Gastroesophageal sphincter (tissue), 3 donors: ENCODE data around the gene ZNF227.

ENCODE experiments used
- POLR2AphosphoS5 ChIP-seq: sonication (generic); formaldehyde crosslinking; IDR thresholded peaks from one replicate; pipeline ENCODE4 v1.6.1; 2017; ENCODE audit warnings: antibody characterized with exemption
- TF ChIP-seq, protein P1 (sequence below), 4 experiments: fragments of 200-600 bp in 2 of 4; fragments of 450-650 bp in 2 of 4; sonication (generic) in 1 of 4; IDR thresholded peaks; one replicate each; pipeline ENCODE4 v1.5.1; 2017 to 2019; ENCODE audit warnings: antibody characterized with exemption in 4 of 4, mild to moderate bottlenecking in 2 of 4, moderate library complexity in 2 of 4

DNA sequence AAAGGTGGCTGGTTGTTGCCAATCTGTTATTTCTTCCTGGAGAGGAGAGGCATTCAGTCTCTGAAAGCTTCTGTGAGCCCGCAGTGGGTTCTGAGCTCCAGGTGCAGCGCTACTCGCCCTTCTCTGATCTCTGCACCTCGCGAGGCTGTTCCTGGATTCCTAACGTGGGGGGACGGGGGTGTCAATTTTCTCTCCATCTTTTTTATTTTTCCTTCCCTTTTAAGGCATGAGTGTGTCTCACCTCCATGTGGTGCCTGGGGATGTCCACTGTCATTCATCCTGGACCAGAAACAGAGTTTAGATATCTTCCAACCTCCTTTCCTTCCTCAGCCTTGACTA is 48.0 kb downstream of the ZNF227 start:
- TF ChIP-seq, protein P1, sequence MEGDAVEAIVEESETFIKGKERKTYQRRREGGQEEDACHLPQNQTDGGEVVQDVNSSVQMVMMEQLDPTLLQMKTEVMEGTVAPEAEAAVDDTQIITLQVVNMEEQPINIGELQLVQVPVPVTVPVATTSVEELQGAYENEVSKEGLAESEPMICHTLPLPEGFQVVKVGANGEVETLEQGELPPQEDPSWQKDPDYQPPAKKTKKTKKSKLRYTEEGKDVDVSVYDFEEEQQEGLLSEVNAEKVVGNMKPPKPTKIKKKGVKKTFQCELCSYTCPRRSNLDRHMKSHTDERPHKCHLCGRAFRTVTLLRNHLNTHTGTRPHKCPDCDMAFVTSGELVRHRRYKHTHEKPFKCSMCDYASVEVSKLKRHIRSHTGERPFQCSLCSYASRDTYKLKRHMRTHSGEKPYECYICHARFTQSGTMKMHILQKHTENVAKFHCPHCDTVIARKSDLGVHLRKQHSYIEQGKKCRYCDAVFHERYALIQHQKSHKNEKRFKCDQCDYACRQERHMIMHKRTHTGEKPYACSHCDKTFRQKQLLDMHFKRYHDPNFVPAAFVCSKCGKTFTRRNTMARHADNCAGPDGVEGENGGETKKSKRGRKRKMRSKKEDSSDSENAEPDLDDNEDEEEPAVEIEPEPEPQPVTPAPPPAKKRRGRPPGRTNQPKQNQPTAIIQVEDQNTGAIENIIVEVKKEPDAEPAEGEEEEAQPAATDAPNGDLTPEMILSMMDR (IDR thresholded peaks at IDR 0.05): no peak
- no peak for TF ChIP-seq POLR2AphosphoS5
